Mesendoderm (in vitro differentiated cells): Measurements from ENCODE around the gene BNIP5.
A peak's percentile ranks its signal among the peaks of the same experiment; 100 is the strongest.

Experiments used
- DNase-seq: peaks from one replicate; pipeline ENCODE4 v3.0.0; 2013
- H2AK5ac ChIP-seq: 2 replicates; pipeline ENCODE4 v1.6.1; 2013; ENCODE audit warnings: low read length, inconsistent platforms
- H2BK120ac ChIP-seq: 2 replicates; pipeline ENCODE4 v1.6.1; 2013; ENCODE audit warnings: low read depth, mild to moderate bottlenecking, low read length, moderate library complexity, mixed read lengths
- H2BK15ac ChIP-seq: replicated peaks from 2 replicates; pipeline ENCODE4 v1.6.1; 2013; ENCODE audit warnings: low read depth, mild to moderate bottlenecking, moderate library complexity
- H2BK5ac ChIP-seq: 2 replicates; pipeline ENCODE4 v1.6.1; 2013; ENCODE audit warnings: low read length, inconsistent platforms
- H3K18ac ChIP-seq: 2 replicates; pipeline ENCODE4 v1.6.1; 2013; ENCODE audit warnings: mild to moderate bottlenecking, low read length, mixed read lengths
- H3K23ac ChIP-seq: one replicate; pipeline ENCODE4 v1.6.1; 2013; ENCODE audit warnings: low read length
- H3K27ac ChIP-seq: 2 replicates; pipeline ENCODE4 v1.5.1; 2013; ENCODE audit warnings: low read depth, mild to moderate bottlenecking, inconsistent platforms, low read length, moderate library complexity
- H3K27me3 ChIP-seq: 2 replicates; pipeline ENCODE4 v1.6.1; 2013; ENCODE audit warnings: low read length, control low read depth, mild to moderate bottlenecking, inconsistent platforms; ENCODE audit not compliant: insufficient read depth, poor library complexity
- H3K36me3 ChIP-seq: 2 replicates; pipeline ENCODE4 v1.6.1; 2013; ENCODE audit warnings: low read length, inconsistent platforms; ENCODE audit not compliant: control insufficient read depth, insufficient read depth
- H3K4ac ChIP-seq: one replicate; pipeline ENCODE4 v1.6.1; 2013; ENCODE audit warnings: low read depth, mild to moderate bottlenecking, low read length, moderate library complexity
- H3K4me1 ChIP-seq: 2 replicates; pipeline ENCODE4 v1.6.1; 2013; ENCODE audit warnings: low read depth, low read length, inconsistent platforms; ENCODE audit not compliant: control insufficient read depth
- H3K4me2 ChIP-seq: 2 replicates; pipeline ENCODE4 v1.6.1; 2013; ENCODE audit warnings: low read length
- H3K4me3 ChIP-seq: 2 replicates; pipeline ENCODE4 v1.5.1; 2013; ENCODE audit warnings: mild to moderate bottlenecking, low read length
- H3K56ac ChIP-seq: one replicate; pipeline ENCODE4 v1.6.1; 2013; ENCODE audit warnings: low read length
- H3K79me1 ChIP-seq: 2 replicates; pipeline ENCODE4 v1.6.1; 2013; ENCODE audit warnings: low read length, inconsistent platforms
- H3K79me2 ChIP-seq: 2 replicates; pipeline ENCODE4 v1.6.1; 2013; ENCODE audit warnings: mild to moderate bottlenecking, low read length; ENCODE audit not compliant: control insufficient read depth, insufficient read depth
- H3K9ac ChIP-seq: 2 replicates; pipeline ENCODE4 v1.6.1; 2013; ENCODE audit warnings: low read length, inconsistent platforms
- H4K5ac ChIP-seq: one replicate; pipeline ENCODE4 v1.6.1; 2013; ENCODE audit warnings: low read length
- H4K8ac ChIP-seq: one replicate; pipeline ENCODE4 v1.6.1; 2013; ENCODE audit warnings: low read depth, mild to moderate bottlenecking, control low read depth, low read length, moderate library complexity
- WGBS: extraction: QIAGEN DNeasy Blood & Tissue Kit; methylation state at CpG from one replicate; pipeline ENCODE4 v1.1.7; 2013; ENCODE audit warnings: low lambda C conversion rate, missing lambda C conversion rate; ENCODE audit not compliant: insufficient coverage; ENCODE audit errors: extremely low coverage; 5-methylcytosine and 5-hydroxymethylcytosine counted together

Gene BNIP5

DNA sequence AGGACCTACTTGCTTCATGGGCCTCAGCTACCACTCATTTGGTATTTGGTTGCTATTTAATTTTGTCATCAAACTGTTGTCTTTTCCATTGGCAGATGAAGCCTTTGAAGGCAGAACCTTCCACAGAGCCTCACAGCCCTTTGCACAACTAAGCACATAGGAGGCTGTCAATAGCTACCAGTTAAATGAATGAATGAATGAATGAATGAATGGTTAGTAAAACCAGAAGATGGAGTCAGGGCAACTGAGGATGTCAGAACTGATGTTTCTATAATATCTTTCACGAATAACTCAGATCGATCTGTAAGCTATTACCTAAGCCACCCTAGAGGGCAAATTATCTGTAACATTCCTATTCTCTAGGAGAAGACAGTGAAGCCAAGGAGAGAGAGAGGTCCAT, 19.1 kb downstream of the BNIP5 start:
- Histone ChIP-seq H3K4me3 (no peak overlapping the region), H3K4ac (no peak overlapping the region), H3K4me1 (peaks cover 2% of the 10 kb centered on the region), H3K36me3 (no peaks in the 10 kb centered on the region), H3K79me1 (no peaks in the 10 kb centered on the region), H2AK5ac (no peak overlapping the region), H3K9ac (no peak overlapping the region), H3K56ac (no peak overlapping the region), H2BK120ac (no peak overlapping the region), H4K5ac (no peak overlapping the region), H2BK15ac (no peak overlapping the region), H3K4me2 (no peak overlapping the region), H3K27me3 (no peaks in the 10 kb centered on the region), H3K18ac (no peak overlapping the region), H3K23ac (no peak overlapping the region), H3K27ac (no peak overlapping the region), H4K8ac (no peak overlapping the region), H2BK5ac (no peak overlapping the region), H3K79me2 (no peaks in the 10 kb centered on the region)
- no peak for DNase-seq
- WGBS: no CpG with 5 or more reads among the region's 2 CpGs

DNA sequence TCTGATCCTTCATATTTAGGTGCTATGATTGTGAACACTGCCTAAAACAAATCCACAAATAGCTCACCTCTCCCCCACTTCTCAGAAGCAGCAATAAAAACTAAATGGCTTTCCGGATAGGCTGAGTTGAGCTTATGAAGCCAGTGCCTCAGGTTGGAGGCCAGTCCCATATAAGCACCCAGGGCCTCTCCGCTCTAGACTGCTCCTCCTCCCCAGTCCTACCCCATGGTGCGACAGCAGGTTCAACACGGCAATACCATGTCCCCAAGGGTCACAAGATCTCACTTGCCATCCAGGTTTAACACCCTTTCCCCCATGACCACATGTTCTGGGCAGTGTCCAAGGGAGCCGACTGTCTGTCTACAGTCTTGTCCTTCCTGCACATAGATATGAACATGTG, 20.8 kb downstream of the BNIP5 start:
- H3K4ac ChIP-seq: no peak overlapping the region
- H3K23ac ChIP-seq: no peak overlapping the region
- H2BK5ac ChIP-seq: no peak overlapping the region
- no peak overlapping the region for H3K9ac ChIP-seq
- WGBS: no CpG with 5 or more reads among the region's 5 CpGs
- no peak overlapping the region for H3K27ac ChIP-seq
- H3K56ac ChIP-seq: no peak overlapping the region
- H2AK5ac ChIP-seq: no peak overlapping the region
- H4K8ac ChIP-seq: no peak overlapping the region
- no peak overlapping the region for H4K5ac ChIP-seq
- no peak overlapping the region for H3K4me3 ChIP-seq
- no peak overlapping the region for H2BK120ac ChIP-seq
- no peak overlapping the region for H3K18ac ChIP-seq
- no peaks in the 10 kb centered on the region for H3K79me2 ChIP-seq
- no peak overlapping the region for H3K4me2 ChIP-seq
- no peak for DNase-seq
- no peak overlapping the region for H2BK15ac ChIP-seq
- H3K27me3 ChIP-seq: no peaks in the 10 kb centered on the region
- no peaks in the 10 kb centered on the region for H3K79me1 ChIP-seq
- H3K4me1 ChIP-seq: peaks cover 2% of the 10 kb centered on the region
- H3K36me3 ChIP-seq: no peaks in the 10 kb centered on the region

DNA sequence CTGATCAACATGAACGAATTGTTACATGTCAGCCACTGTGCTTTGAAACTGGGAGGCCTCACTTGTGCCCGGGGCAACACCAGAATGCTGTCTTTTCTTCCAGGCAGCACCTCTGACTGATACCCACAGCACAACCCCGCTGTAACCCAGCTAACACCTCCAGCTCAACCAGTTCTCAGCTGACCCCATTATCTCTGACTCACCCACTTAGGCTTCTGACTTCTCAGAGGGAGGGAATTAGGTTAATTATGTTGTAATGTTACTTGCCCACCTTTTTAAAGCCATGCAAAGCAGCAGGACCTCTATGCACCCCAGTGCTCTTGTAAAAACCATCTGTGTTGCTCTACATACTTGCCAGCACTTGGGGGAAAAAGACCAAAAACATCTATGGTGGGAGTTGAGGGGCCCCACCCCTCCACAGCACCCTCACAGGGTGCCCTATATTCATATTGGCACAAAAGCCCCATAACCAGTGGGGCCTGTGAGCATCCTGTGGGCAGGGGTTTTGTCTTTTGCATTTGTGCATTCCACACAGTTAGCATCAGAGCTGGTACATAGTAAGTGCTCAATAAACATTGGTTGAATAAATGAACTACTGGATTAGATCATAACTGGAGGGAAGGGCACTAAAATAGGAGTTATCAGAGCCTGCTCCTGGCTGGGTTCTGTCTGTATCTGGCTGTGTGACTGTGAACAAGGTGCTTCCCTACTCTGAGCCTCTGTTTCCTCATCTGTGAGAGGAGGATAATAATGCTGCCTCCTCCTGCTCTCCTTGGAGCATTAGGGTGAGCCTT, 22.3 kb downstream of the BNIP5 start:
- DNase-seq: peak; percentile 95
- no CpG with 5 or more reads among the region's 3 CpGs for WGBS
- H2BK120ac ChIP-seq: no peak overlapping the region

DNA sequence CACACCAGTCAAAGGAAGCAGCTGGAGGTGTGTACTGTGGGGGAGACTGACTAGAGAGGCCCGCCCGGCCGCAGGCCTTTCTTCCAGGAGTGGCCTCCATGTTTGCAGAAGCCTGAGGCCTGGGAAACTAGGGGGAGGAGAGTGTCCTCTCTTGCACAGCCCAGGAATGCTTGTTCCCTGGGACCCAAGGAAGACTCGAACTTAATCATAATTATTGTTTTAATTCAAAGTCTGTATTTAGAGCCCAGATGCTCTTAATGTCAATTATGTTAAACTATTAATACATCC, 23.1 kb downstream of the BNIP5 start:
- Histone ChIP-seq H4K5ac (no peak overlapping the region), H3K79me1 (no peaks in the 10 kb centered on the region), H3K4me2 (no peak overlapping the region), H3K27me3 (no peaks in the 10 kb centered on the region), H2BK15ac (no peak overlapping the region), H3K36me3 (no peaks in the 10 kb centered on the region), H3K4me1 (no peaks in the 10 kb centered on the region), H3K18ac (no peak overlapping the region), H3K4me3 (no peak overlapping the region), H3K56ac (peak overlapping the region; percentile 1), H2AK5ac (no peak overlapping the region), H3K27ac (peak overlapping the region; percentile 5), H3K9ac (no peak overlapping the region), H2BK5ac (no peak overlapping the region), H4K8ac (no peak overlapping the region), H3K79me2 (no peaks in the 10 kb centered on the region), H2BK120ac (no peak overlapping the region), H3K4ac (no peak overlapping the region), H3K23ac (no peak overlapping the region)
- no peak for DNase-seq
- no CpG with 5 or more reads among the region's 4 CpGs for WGBS

More for the DNA sequence above, 22.3 kb downstream of the BNIP5 start:
- no peak overlapping the region for H2BK5ac ChIP-seq
- no peak overlapping the region for H4K8ac ChIP-seq
- no peak overlapping the region for H3K9ac ChIP-seq
- peaks cover 2% of the 10 kb centered on the region for H3K4me1 ChIP-seq
- H3K27me3 ChIP-seq: no peaks in the 10 kb centered on the region
- no peak overlapping the region for H3K18ac ChIP-seq
- no peaks in the 10 kb centered on the region for H3K79me1 ChIP-seq
- H4K5ac ChIP-seq: no peak overlapping the region
- no peak overlapping the region for H3K27ac ChIP-seq
- no peaks in the 10 kb centered on the region for H3K79me2 ChIP-seq
- no peak overlapping the region for H3K23ac ChIP-seq
- no peak overlapping the region for H3K56ac ChIP-seq
- no peaks in the 10 kb centered on the region for H3K36me3 ChIP-seq
- H2BK15ac ChIP-seq: no peak overlapping the region
- H3K4me2 ChIP-seq: no peak overlapping the region
- no peak overlapping the region for H3K4me3 ChIP-seq
- H2AK5ac ChIP-seq: no peak overlapping the region
- no peak overlapping the region for H3K4ac ChIP-seq

DNA sequence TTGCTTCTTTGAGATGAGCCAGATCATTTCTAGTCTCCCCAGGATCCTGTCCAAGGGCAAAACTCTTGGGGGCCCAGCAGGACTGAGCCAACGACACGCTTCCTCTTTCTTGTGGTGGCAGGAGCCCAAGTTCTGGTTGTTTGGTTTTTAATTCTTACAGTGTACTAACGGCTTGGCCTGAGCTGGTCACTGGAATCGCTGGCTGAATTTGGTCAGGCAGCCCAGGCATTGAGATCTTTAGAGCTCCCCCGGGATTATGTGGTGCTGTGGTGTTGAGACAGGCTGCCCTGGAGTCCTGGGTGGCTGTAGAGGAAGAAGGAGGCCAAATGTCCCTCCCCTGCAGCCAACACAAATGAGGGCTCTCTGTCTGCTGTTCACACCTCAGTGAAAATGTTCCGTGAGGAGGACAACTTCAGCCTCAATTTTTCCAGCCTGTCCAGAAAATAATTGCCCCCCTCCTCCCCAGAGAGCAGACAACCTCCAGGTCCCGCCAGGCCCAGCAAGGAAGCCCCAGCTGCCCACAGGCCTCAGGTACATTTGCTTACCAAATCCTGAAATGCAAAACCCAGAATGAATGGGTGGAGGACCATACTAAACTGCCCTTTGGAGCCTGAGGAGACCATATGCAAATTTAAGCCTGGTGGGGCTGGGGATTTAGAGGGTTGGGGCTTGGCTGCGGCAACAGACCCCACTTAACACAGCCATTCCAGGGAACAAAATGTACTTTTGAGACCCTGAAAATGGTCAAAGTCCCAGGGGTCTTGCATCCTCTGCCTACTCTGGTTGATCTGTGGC, 23.6 kb downstream of the BNIP5 start:
- no peak overlapping the region for H2BK15ac ChIP-seq
- H3K79me2 ChIP-seq: no peaks in the 10 kb centered on the region
- no peaks in the 10 kb centered on the region for H3K4me1 ChIP-seq
- no peak overlapping the region for H2BK120ac ChIP-seq
- no peak overlapping the region for H2BK5ac ChIP-seq
- no peak overlapping the region for H3K9ac ChIP-seq
- H3K23ac ChIP-seq: no peak overlapping the region
- no peak overlapping the region for H4K5ac ChIP-seq
- no peak overlapping the region for H2AK5ac ChIP-seq
- no peak overlapping the region for H3K4me2 ChIP-seq
- H4K8ac ChIP-seq: no peak overlapping the region
- no CpG with 5 or more reads among the region's 8 CpGs for WGBS
- H3K18ac ChIP-seq: no peak overlapping the region
- no peaks in the 10 kb centered on the region for H3K79me1 ChIP-seq
- H3K27me3 ChIP-seq: no peaks in the 10 kb centered on the region
- peak overlapping the region; percentile 5 for H3K27ac ChIP-seq
- no peak overlapping the region for H3K4me3 ChIP-seq
- no peak overlapping the region for H3K4ac ChIP-seq
- no peaks in the 10 kb centered on the region for H3K36me3 ChIP-seq
- no peak for DNase-seq
- peak overlapping the region; percentile 1 for H3K56ac ChIP-seq
